Activated T-cell treated with anti-CD3 and anti-CD28 coated beads, Interleukin-2, amount 50 U/mL, for 48 hours (primary cell): ENCODE results near the gene TPGS1.
"Not testable (repeated sequence)": the region's sequence is repeated elsewhere in the genome, so short reads cannot be mapped to it uniquely, and the experiment has no call there.

Experiments used
- DNase-seq, 2 experiments: peaks; one replicate each; pipeline ENCODE4 v3.0.0-alpha.2; 2020

TPGS1 gene

DNA sequence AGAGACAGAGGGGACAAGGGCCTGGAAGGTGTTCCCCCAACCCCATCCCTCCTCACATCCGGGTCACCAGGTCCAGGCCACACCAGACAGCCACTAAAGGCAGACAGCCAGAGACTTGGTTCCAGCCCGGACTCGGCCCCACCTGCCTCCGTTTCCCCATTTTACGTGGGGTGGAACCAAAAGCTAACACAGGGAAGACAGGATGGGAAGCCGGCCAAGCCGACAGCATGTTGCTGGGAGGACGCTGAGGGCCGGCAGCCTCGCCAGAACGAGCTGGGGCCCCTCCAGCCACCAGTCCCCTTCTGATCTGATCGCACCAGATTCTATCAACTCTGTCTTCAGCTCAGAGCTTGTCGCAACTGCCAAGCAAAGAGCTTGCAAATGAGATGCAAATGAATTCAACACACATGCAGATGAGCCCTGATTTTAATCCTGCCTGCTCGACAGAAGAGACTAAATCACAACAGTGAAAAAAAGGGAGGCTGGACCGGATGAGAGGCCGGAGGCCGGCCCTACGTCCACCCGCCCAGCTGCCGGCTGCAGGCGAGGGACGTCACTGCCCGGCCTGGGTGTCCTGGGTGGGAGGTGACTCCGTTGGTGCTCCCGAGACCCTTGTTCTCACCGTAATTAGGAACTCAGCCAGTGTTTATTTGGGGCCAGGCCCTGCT is 28.9 kb upstream of the TPGS1 start:
- DNase-seq = no peak

DNA sequence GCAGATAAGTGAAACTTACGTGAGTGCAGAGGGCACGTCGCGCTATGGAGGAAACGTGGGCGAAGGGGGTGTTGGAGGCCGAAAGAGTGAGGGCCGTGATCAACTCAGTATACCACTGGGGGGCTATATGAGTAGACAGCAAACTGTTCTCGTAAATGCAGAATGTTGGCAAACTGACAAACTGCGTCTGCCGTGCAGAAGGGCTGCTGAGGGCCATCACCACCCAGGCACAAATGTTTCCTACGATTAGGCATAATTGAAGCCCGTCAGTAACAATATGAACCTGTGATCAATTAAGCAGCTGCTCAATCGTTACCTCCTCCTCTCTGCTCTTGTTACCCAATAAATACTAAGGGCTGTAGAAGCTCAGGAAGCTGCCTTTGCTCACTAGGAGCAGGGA is 28.3 kb upstream of the TPGS1 start:
- no peak for DNase-seq

DNA sequence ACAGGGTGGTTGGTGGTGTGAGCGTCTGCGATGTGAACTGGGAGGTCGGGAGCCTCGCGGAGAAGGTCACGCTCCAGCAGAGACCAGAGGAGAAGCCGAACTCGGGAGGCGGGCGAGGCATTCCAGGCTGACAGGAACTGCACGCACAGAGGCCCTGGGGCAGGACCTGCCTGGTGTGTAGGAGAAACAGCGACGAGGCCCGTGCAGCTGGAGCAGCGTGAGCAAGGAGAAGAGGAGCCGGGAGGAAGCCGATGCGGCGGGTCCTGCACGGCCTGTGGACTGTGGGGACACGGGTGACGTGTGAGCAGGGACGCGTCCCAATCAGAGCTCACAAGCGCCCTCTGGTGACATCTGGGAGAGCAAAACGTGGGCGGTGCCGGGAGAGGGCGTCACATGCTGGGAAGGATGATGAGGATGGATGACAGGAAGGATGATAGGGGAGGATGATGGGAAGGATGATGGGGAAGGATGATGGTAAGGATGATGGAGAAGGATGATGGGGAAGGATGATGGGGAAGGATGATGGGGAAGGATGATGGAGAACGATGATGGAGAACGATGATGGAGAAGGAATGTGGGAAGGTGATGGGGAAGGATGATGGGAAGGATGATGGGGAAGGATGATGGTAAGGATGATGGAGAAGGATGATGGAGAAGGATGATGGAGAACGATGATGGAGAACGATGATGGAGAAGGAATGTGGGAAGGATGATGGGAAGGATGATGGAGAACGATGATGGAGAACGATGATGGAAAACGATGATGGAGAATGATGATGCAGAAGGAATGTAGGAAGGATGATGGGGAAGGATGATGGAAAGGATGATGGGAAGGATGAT is 27.1 kb upstream of the TPGS1 start:
- peak; percentile 69 to 70 for DNase-seq

DNA sequence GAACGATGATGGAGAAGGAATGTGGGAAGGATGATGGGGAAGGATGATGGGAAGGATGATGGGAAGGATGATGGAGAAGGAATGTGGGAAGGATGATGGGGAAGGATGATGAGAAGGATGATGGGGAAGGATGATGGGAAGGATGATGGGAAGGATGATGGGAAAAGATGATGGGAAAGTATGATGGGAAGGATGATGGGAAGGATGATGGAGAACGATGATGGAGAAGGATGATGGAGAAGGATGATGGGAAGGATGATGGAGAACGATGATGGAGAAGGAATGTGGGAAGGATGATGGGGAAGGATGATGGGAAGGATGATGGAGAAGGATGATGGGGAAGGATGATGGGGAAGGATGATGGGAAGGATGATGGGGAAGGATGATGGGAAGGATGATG is 26.2 kb upstream of the TPGS1 start:
- not testable (repeated sequence) for DNase-seq

DNA sequence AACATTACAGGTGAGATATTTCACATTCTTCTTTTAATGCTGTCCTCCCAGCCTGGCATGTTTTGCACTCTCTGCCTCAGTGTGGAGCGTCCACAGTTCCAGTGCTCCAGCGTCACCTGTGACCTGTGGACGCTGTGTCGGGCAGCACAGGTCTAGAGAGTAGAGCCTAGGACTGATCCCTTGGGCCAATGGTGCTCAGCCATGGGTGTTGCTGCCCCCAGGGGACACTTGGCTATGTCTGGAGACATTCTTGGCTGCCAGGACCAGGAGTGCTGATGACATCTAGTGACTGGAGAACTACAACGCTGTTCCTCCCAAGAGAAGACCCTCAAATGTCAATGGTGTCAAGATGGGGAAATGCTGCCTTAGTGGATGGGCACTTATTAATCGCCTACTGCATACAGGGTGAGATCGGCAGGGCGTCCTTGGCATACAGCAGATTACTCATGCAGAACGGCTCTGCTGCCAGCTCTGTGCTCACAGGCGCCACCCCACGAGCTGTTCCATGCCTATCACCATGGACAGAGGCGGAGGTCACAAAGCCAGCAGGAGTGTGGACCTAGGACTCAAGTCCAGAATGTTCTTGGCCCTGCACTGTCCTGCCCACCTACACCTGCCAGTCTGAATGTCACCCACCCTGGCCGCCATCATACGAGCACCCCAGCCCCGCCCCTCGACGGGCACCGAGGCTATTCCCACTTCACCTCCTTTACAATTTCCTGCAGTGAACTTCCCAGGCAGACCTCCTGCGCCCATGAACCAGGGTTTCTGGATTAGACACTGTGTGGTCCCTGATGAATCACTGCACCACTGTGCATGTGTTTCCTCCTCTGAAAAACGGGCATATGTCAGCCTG is 24.9 kb upstream of the TPGS1 start:
- no peak for DNase-seq

DNA sequence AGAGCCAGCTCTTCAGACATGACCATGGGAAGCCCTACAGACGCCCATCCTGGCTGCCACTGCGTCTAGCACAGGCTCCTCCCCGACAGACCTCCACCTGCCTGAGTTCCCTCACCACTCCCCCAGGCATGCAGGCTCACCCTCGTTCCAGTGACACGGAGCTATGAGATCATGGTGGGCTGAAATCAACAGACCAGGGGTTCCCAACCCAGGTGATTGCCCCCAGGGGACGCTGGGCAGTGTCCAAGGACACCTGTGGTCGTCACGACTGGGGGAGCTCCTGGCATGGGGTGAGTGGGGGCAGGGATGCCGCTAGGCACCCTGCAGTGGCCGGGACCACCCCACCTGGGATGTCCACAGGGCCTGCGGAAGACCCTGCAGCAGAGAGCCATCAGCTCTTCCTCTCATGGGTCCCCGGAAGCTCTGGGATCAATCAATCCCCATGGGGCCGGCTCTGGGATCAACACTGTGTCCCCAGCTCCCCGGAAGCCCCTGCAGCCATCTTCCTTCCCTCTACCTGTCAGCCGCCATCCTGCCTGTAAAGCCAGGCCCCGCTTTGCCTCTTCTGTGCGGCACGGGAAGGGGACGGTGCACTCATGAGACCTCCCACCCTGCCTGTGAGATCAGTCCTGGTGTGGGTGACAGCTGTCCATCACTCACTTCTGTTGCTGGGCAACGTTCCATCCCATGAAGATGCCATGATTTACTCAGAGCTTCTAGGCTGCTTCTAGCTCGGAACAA is 23.8 kb upstream of the TPGS1 start:
- no peak for DNase-seq

DNA sequence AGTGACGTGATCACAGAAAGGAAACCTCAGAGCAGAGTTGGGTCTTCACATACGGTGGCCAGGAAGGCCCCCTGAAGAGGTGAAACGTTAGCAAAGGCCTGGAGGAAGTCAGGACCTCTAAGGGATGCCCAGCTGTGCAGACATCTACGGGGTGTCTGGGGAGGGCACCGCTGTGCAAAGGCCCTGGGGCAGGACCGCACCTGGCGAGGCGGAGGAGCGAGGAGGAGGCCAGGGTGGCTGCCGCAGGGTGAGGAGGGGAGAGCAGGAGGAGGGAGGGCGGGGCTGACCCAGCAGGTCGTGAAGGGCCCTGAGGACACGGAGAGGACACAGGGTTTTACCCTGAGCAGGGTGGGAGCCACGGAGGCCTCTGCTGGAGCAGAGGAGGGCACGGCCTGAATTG is 22.8 kb upstream of the TPGS1 start:
- no peak for DNase-seq

DNA sequence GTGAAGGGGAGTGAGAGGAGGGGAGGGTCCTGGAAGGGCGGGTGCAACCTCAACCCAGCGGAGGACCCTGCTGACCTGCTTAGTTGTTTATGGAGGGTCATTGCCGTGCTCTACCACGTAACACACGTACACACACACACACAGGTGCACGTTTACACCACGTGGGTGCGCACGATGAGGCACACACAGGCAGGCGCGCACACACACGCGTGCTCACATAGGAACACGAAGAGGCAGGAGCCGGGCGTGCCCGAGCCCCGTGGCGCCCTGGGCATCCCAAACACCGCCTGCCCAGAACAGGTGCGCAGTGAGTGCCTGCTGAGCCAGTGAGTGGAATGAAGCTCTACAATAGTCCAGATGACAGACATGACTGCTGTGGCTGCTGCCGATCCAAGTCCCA is 22.2 kb upstream of the TPGS1 start:
- DNase-seq = no peak

DNA sequence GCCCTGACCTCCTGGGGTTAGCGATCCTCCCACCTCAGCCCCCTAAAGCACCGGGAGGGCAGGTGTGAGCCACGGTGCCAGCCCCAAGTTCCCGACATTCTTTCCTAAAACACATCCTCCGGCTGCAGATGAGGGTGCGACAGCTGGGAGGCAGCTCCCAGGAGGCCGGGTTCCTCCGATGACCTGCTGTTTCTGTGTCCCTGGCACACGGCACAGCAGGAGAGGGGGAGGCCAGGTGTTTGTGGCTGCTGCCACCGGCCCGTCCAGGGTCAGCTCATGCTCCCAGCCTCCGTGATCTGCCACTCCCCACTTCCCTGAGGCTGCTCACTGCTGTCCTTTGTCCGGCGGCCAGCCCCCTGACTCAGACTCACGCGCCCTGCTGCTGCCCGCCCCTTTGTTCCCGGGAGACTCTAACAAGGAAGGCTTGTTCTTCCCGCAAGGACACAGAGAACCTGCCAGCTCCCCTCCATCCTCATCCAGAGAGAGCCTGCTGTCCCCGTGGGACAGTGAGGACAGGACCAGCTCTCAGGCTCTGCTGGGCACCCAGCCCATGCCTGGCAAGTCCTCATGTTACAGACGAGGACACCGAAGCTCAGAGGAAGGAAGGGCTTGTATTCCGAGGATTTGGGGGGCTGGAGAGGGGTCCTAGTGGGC is 21.6 kb upstream of the TPGS1 start:
- DNase-seq = no peak

DNA sequence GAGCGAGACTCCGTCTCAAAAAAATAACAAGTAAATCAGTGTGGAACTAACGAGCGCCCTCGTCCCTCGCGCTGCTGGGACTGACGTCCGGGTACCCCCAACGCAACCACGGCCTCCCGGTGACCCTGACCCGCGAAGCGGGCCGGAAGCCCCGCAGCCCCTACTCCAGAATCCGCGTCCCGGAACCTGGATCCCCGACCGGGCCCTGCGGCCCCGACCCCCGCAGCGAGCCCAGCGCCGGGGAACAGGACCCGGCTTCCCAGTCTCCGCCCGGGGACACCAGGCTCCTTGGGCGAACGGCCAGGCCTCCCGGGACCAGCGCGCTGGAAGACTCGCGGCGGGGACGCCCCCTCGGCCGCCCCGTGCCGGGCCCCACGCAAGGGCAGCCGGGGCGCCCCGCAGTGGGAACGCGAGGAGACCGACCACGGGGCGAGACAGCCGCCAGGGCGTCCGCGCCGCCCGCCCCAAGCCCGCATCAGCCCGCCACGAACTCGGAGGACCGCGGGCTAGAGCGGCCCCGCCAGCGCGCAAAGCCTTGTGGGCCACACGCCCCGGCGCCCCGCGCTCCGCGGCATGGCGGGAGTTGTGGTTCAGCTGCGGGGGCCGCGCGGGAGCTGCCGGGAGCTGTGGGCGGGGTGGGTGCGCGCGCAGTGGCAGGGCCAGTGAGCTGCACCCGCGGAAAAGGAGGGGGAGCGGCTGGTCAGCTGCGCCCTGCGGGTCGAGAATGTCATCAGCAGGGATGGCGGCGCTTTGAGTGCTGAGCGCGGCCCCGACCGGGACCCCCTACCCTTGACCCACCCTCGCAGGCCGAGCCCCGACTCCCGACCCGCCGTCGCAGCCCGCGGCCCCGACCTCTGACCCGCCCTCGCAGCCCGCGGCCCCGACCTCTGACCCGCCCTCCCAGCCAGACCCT is 18.5 kb upstream of the TPGS1 start:
- DNase-seq = peak; percentile 92 to 94

DNA sequence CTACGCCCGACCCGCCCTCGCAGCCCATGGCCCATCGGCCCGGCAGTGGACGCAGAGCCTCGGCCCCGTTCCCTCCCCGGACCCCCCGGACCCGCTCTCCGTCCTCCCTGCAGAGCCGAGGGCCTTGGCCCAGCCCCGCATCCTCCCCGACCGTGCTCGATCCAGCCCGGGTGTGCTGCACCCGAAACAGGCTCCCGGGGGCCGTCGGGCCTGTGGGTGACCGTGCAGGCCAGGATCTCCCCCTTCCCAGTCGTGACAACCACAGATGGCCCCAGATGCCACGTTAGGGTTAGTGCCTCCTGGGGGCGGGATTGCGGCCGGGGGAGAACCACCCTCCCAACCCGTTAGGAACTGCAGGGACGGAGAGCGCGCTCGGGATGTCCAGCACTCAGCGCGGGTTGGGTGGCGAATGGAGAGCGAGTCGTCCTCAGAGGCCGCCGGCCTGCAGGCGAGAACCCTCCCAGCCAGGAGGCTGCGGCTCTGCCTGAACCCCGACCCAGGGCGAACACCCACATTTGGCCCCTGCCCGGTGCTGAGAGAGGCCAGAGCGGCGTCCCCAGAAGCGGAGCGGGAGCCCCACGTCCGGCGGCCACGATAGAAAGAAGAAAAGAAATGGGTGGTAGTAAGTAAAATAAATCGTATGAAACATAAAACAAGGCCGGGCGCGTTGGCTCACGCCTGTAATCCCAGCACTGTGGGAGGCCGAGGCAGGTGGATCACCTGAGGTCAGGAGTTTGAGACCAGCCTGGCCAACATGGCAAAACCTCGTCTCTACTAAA is 17.7 kb upstream of the TPGS1 start:
- no peak for DNase-seq

DNA sequence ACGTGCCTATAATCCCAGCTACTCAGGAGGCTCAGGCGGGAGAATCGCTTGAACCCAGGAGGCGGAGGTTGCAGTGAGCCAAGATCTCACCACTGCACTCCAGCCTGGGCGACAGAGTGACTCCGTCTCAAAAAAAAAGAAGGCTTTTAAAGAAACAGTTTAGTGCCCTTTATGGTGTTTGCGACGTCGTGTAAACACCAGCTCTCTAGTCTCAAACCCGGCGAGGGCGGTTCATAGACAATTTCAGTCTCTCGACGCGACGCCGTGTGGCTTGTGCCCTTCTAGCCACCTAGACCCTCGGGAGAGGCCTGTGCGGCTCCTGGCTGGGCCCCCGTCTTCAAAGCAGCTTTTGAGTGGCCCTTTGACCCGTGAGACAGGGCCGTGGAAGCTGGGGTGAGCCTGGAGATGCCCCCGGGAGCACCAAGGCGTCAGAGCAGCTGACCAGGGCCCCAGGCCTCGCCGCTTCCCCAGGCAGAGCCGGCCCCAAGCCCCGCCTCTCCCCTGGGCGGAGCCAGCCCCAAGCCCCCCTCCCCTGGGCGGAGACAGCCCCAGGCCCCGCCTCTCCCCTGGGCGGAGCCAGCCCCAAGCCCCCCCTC is 16.1 kb upstream of the TPGS1 start:
- no peak for DNase-seq

DNA sequence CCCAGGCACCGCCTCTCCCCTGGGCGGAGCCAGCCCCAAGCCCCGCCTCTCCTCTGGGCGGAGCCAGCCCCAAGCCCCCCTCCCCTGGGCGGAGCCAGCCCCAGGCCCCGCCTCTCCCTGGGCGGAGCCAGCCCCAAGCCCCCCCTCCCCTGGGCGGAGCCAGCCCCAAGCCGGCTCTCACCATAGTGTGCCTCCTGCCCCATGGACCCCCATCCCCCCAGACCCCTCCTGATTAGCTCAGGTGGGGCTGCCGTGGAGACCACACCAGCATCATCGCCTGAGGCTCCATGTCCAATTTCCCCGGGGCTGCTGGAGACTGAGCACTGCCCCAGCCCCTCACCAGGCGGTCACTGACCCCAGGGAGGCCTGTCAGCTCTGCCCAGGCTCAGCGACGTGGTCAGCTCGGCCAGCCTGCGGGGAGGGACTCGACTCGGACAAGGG is 15.2 kb upstream of the TPGS1 start:
- DNase-seq = no peak

DNA sequence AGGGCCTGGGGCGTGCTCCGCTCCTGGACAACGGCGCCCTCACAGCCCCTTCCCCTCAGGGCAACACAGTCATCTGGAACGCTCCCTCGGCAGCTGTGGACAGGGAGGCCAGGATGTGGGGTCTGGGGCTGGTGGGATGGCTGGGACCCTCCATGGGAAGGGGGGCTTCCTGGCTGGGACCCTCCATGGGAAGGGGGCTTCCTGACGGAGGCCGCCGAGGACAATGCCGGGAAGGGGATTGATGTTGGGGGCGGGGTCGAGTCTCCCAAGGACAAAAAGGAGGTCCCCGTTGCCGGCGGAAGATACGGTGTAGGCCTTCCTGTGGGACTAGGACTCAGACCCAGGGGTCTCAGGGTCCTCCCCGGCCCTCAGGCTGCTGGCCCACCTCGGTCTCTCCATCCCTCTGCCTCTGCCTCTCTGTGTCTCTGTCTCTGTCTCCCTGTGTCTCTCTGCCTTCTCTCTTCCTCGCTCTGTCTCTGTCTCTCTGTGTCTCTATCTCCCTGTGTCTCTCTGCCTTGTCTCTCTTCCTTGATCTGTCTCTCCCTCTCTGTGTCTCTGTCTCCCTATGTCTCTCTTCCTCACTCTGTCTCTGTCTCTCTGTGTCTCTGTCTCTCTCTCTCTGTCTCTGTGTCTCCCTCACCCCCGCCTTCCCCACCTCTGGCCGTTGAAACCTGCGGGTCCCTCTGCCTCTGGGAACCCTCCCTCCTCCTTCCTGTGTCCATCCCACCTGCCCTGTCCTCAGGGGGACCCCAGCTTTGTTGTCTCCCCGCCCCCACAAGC is 13.7 kb upstream of the TPGS1 start:
- DNase-seq = no peak

DNA sequence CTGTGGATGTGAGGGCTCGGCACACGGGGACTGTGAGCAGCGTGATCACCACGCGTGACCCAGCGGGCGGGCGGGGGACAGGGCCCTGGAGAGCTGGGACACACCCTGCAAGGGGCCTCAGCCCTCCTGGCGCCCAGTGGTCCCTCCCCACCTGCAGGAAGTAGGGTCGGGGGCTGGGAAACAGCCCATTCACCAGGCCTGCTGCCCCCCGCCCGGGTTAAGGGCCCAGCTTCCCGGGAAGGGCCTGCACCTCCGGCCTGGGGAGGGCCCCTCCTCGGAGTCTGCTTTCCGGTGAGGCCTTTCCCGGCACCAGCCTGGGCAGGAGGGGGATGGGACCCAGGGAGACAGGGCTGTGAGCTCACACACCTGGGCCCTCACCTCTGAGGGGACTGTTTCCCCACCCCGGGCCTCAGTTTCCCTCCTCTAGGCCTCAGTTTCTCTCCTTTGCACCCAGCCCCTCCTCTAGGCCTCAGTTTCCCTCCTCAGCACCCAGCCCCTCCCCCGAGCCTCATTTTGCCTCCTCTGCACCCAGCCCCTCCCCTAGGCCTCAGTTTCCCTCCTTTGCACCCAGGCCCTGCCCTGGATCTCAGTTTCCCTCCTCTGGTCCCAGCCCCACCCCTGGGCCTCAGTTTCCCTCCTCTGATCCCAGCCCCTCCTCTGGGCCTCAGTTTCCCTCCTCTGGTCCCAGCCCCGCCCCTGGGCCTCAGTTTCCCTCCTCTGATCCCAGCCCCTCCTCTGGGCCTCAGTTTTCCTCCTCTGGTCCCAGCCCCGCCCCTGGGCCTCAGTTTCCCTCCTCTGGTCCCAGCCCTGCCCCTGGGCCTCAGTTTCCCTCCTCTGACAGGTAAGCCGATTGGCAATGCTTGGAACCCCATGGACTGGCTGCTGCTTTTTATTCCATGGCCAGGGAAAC is 12.9 kb upstream of the TPGS1 start:
- DNase-seq = no peak

DNA sequence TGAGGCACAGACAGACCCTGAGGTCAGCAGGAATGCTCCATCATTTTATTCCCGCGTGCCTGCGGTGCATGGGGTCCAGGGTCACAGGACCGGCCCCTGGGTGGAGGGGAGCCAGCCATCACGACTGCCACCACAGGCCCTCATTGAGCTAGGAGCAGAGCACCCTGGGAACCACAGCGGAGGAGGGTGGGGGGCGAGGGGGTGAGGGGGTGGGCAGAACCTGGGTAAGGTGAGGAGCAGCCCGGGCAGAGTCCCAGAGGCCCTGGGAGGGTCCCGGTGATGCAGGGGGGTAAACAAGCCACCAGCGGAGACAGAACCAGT is 12.3 kb upstream of the TPGS1 start:
- no peak for DNase-seq

DNA sequence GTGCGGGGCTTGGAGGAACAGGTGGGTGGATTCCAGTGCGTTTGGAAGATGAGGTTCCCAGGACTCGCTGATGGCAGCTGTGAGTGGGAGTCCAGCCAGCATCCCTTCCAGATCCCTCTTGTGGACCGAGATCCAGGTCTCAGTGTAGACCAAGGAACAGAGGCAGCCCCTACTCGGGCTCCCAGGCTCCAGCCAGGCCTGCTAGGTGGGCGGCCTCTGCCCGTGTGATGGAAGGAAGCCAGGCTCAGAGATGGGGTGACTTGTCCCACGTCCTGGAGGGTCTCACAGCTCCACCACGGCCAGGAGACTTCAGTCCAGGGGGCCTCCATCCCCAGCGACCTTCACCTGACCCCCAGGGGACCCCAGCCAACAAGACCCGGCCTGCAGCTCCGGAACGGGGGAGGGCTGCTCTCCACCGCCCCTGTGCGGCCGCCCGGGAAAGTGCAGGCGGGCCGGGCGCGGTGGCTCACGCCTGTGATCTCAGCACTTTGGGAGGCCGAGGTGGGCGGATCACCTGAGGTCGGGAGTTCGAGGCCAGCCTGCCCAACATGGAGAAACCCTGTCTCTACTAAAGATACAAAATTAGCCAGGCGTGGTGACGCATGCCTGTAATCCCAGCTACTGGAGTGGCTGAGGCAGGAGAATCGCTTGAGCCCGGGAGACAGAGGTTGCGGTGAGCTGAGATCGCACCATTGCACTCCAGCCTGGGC is 11.7 kb upstream of the TPGS1 start:
- DNase-seq = peak; percentile 77 to 83
